Activated effector memory CD4-positive, alpha-beta T cell treated with Interleukin-2 at 50 U/mL for 16 hours (primary cell): ENCODE results near the gene CHMP1A.

Experiments
- DNase-seq: peaks from one replicate; pipeline ENCODE4 v3.0.0-alpha.2; 2020

The CHMP1A gene

GRCh38 chr16:89621698-89622409 lies 35.7 kb downstream of the CHMP1A start:
- no peak for DNase-seq

- DNase-seq, result no peak
These were observed 36.3 kb downstream of the CHMP1A start for GRCh38 chr16:89621136-89621697.

- DNase-seq, result no peak
These were observed 37.1 kb downstream of the CHMP1A start for GRCh38 chr16:89620406-89620841.

GRCh38 chr16:89619840-89620239 lies 37.7 kb downstream of the CHMP1A start:
- DNase-seq, result no peak

GRCh38 chr16:89618109-89618998 lies 39.2 kb downstream of the CHMP1A start:
- no peak for DNase-seq

GRCh38 chr16:89617036-89617435 lies 40.5 kb downstream of the CHMP1A start:
- no peak for DNase-seq

GRCh38 chr16:89616623-89617022 lies 40.9 kb downstream of the CHMP1A start:
- peak; percentile 12 for DNase-seq

- DNase-seq, result no peak
These were observed 41.9 kb downstream of the CHMP1A start for GRCh38 chr16:89615596-89616090.

- DNase-seq, result no peak
These were observed 42.3 kb downstream of the CHMP1A start for GRCh38 chr16:89615176-89615575.

- DNase-seq, result no peak
These were observed 43.5 kb downstream of the CHMP1A start for GRCh38 chr16:89613954-89614459.

GRCh38 chr16:89613231-89613953 lies 44.1 kb downstream of the CHMP1A start, which contains the start of gene DPEP1:
TSS of gene DPEP1 (plus strand) at chr16:89613642. CDS start at chr16:89630411, 16,769 bp downstream.
- no peak for DNase-seq

- no peak for DNase-seq
These were observed 44.9 kb downstream of the CHMP1A start for GRCh38 chr16:89612415-89613166.

GRCh38 chr16:89610108-89610453 lies 47.4 kb downstream of the CHMP1A start:
- no peak for DNase-seq

GRCh38 chr16:89607937-89608740 lies 49.4 kb downstream of the CHMP1A start:
- no peak for DNase-seq

GRCh38 chr16:89607453-89607852 lies 50.1 kb downstream of the CHMP1A start:
- no peak for DNase-seq

- no peak for DNase-seq
These were observed 51.5 kb downstream of the CHMP1A start for GRCh38 chr16:89606006-89606405.

- DNase-seq, result no peak
These were observed 52.1 kb downstream of the CHMP1A start for GRCh38 chr16:89605186-89605970.

GRCh38 chr16:89604764-89605163 lies 52.7 kb downstream of the CHMP1A start:
- no peak for DNase-seq

- no peak for DNase-seq
These were observed 54.4 kb downstream of the CHMP1A start for GRCh38 chr16:89602952-89603590.
